Measurements from ENCODE around the gene FOXRED1. TPM values are rescaled to one million over a fixed set of nuclear protein-coding genes. Genes with fewer than 3 reads are reported as not detected.
A peak's percentile ranks its signal among the peaks of the same experiment; 100 is the strongest.

Gene FOXRED1
- total and polyA plus RNA-seq, 10 of the 15 experiments (the other 5 are each of a cell fraction or from before 2014, with no cell fraction given): 9.9 to 67.7 (median 38.0) TPM

- TF ChIP-seq, protein P1, sequence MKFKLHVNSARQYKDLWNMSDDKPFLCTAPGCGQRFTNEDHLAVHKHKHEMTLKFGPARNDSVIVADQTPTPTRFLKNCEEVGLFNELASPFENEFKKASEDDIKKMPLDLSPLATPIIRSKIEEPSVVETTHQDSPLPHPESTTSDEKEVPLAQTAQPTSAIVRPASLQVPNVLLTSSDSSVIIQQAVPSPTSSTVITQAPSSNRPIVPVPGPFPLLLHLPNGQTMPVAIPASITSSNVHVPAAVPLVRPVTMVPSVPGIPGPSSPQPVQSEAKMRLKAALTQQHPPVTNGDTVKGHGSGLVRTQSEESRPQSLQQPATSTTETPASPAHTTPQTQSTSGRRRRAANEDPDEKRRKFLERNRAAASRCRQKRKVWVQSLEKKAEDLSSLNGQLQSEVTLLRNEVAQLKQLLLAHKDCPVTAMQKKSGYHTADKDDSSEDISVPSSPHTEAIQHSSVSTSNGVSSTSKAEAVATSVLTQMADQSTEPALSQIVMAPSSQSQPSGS (IDR thresholded peaks at IDR 0.05; ENCODE audit: low read length): peak; percentile 85
- TF ChIP-seq JUNB (IDR thresholded peaks at IDR 0.05): no peak
- TF ChIP-seq BCL3 (IDR thresholded peaks at IDR 0.05; ENCODE audit: borderline replicate concordance, insufficient read depth, low read depth, low read length, poor library complexity, severe bottlenecking): peak; percentile 56
- TF ChIP-seq JUND (IDR thresholded peaks at IDR 0.05; ENCODE audit: low read depth, low read length): no peak
- no peak for TF ChIP-seq SMARCA5 (IDR thresholded peaks at IDR 0.05)
- TF ChIP-seq CEBPZ (IDR thresholded peaks at IDR 0.05; ENCODE audit: low read depth, low read length): no peak
- TF ChIP-seq CHD4 (IDR thresholded peaks at IDR 0.05): no peak
- no peak for TF ChIP-seq SRF (IDR thresholded peaks at IDR 0.05; ENCODE audit: low read depth in 2 of 2, low read length in 2 of 2)
- no peak for TF ChIP-seq USF2 (IDR thresholded peaks at IDR 0.05; ENCODE audit: borderline replicate concordance, low read depth, low read length)
- no peak for TF ChIP-seq HDAC6 (IDR thresholded peaks at IDR 0.05; ENCODE audit: unreplicated experiment)
- peak; percentile 34; the same call in 1 of the 2 replicates for TF ChIP-seq CREM (IDR thresholded peaks at IDR 0.05; ENCODE audit: low read depth)
- TF ChIP-seq YBX1 (IDR thresholded peaks at IDR 0.05): no peak
- no peak for TF ChIP-seq RBBP5 (conservative IDR thresholded peaks at IDR 0.05)
- TF ChIP-seq, protein P2, sequence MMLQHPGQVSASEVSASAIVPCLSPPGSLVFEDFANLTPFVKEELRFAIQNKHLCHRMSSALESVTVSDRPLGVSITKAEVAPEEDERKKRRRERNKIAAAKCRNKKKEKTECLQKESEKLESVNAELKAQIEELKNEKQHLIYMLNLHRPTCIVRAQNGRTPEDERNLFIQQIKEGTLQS (IDR thresholded peaks at IDR 0.05; ENCODE audit: borderline replicate concordance, extremely low read depth, low read depth, low read length): no peak
- TF ChIP-seq TARDBP (IDR thresholded peaks at IDR 0.05; ENCODE audit: borderline replicate concordance): 0 out of 2 replicates have a peak, but pooled peaks have one; percentile 15
- no peak for TF ChIP-seq SIX5 (IDR thresholded peaks at IDR 0.05; ENCODE audit: low read depth, low read length, severe bottlenecking)
- TF ChIP-seq IKZF2 (IDR thresholded peaks at IDR 0.05): peak; percentile 67 to 74
- no peak for TF ChIP-seq PAX5 (IDR thresholded peaks at IDR 0.05; ENCODE audit: borderline replicate concordance, low read depth, low read length)
- TF ChIP-seq BHLHE40 (IDR thresholded peaks at IDR 0.05; ENCODE audit: borderline replicate concordance in 1 of 2, low read depth in 2 of 2, low read length in 1 of 2): peak in 1 of 2 experiments; percentile 21; a peak in 1 of 4 replicates
- TF ChIP-seq POU2F2 (IDR thresholded peaks at IDR 0.05; ENCODE audit: borderline replicate concordance, low read depth, low read length): no peak
These were observed 49.8 kb downstream of the FOXRED1 start (continued) for GRCh38 chr11:126318574-126319373.

Measured in GM12878 (cell line).